SK-N-SH treated with all-trans-retinoic acid at 6 μM for 48 hours (cell line): Measurements from ENCODE around the gene HOXC9.

Experiments used
- ATAC-seq: fragments of 200-7000 bp; cut with Tn5 transposase; 3 replicates; pipeline ENCODE4 v1.9.1; 2020; ENCODE audit warnings: mild to moderate bottlenecking, moderate library complexity
- ARNTL ChIP-seq: fragments of 450-650 bp; formaldehyde crosslinking; IDR thresholded peaks from 2 replicates; pipeline ENCODE4 v1.5.0; 2020; ENCODE audit warnings: low read depth, mild to moderate bottlenecking, moderate library complexity, borderline replicate concordance
- BACH2 ChIP-seq: fragments of 250-450 bp; sonication (Bioruptor Pico); IDR thresholded peaks from 2 replicates; pipeline ENCODE4 v1.9.0; 2021; ENCODE audit warnings: mild to moderate bottlenecking, borderline replicate concordance
- CREB5 ChIP-seq: fragments of 250-450 bp; sonication (Bioruptor Pico); IDR thresholded peaks from 2 replicates; pipeline ENCODE4 v1.5.1; 2020; ENCODE audit warnings: low read depth, mild to moderate bottlenecking, moderate library complexity
- CSDC2 ChIP-seq: fragments of 250-450 bp; sonication (Bioruptor Pico); IDR thresholded peaks from 2 replicates; pipeline ENCODE4 v1.5.0; 2020; ENCODE audit warnings: mild to moderate bottlenecking, moderate library complexity
- ESRRG ChIP-seq: fragments of 250-450 bp; sonication (Bioruptor Pico); IDR thresholded peaks from 2 replicates; pipeline ENCODE4 v1.6.1; 2021; ENCODE audit warnings: mild to moderate bottlenecking
- GLIS3 ChIP-seq: fragments of 250-450 bp; sonication (Bioruptor Pico); IDR thresholded peaks from 2 replicates; pipeline ENCODE4 v1.5.0; 2020; ENCODE audit warnings: mild to moderate bottlenecking, moderate library complexity
- ISL1 ChIP-seq: fragments of 250-450 bp; sonication (Bioruptor Pico); IDR thresholded peaks from 2 replicates; pipeline ENCODE4 v2.1.2; 2022; ENCODE audit warnings: mild to moderate bottlenecking, moderate library complexity
- OSR1 ChIP-seq: fragments of 250-450 bp; sonication (Bioruptor Pico); IDR thresholded peaks from 2 replicates; pipeline ENCODE4 v1.8.0; 2022; ENCODE audit warnings: moderate library complexity, mild to moderate bottlenecking, inconsistent platforms
- PATZ1 ChIP-seq: fragments of 250-450 bp; sonication (Bioruptor Pico); IDR thresholded peaks from 2 replicates; pipeline ENCODE4 v1.8.0; 2020; ENCODE audit warnings: mild to moderate bottlenecking, moderate library complexity, borderline replicate concordance
- PPARA ChIP-seq: fragments of 250-450 bp; sonication (Bioruptor Pico); IDR thresholded peaks from 2 replicates; pipeline ENCODE4 v1.5.0; 2020; ENCODE audit warnings: mild to moderate bottlenecking, borderline replicate concordance
- SNAI2 ChIP-seq: fragments of 250-450 bp; sonication (Bioruptor Pico); IDR thresholded peaks from 2 replicates; pipeline ENCODE4 v1.5.0; 2020; ENCODE audit warnings: mild to moderate bottlenecking, moderate library complexity
- TCF4 ChIP-seq: fragments of 250-450 bp; sonication (Bioruptor Pico); IDR thresholded peaks from 2 replicates; pipeline ENCODE4 v1.8.0; 2021; ENCODE audit warnings: mild to moderate bottlenecking, moderate library complexity, borderline replicate concordance
- TOX ChIP-seq: fragments of 250-450 bp; sonication (Bioruptor Pico); IDR thresholded peaks from 2 replicates; pipeline ENCODE4 v1.8.0; 2021; ENCODE audit warnings: mild to moderate bottlenecking, moderate library complexity, borderline replicate concordance
- ZC3H10 ChIP-seq: fragments of 250-450 bp; sonication (Bioruptor Pico); IDR thresholded peaks from 2 replicates; pipeline ENCODE4 v1.5.1; 2021; ENCODE audit warnings: mild to moderate bottlenecking, moderate library complexity
- ZFP3 ChIP-seq: fragments of 250-450 bp; sonication (Bioruptor Pico); IDR thresholded peaks from 2 replicates; pipeline ENCODE4 v1.5.0; 2020; ENCODE audit warnings: mild to moderate bottlenecking, moderate library complexity
- ZFP30 ChIP-seq: fragments of 450-650 bp; formaldehyde crosslinking; IDR thresholded peaks from 2 replicates; pipeline ENCODE4 v1.5.0; 2022; ENCODE audit warnings: mild to moderate bottlenecking, moderate library complexity
- ZNF565 ChIP-seq: fragments of 450-650 bp; formaldehyde crosslinking; conservative IDR thresholded peaks from 2 replicates; pipeline ENCODE4 v1.5.0; 2020; ENCODE audit warnings: low read depth, mild to moderate bottlenecking, moderate library complexity
- ZNF70 ChIP-seq: fragments of 450-650 bp; formaldehyde crosslinking; IDR thresholded peaks from 2 replicates; pipeline ENCODE4 v1.5.0; 2020; ENCODE audit warnings: mild to moderate bottlenecking, moderate library complexity
- ZNF8 ChIP-seq: fragments of 450-650 bp; formaldehyde crosslinking; IDR thresholded peaks from 2 replicates; pipeline ENCODE4 v1.5.0; 2020; ENCODE audit warnings: mild to moderate bottlenecking, moderate library complexity
- TF ChIP-seq, protein P1 (sequence below): fragments of 250-450 bp; sonication (Bioruptor Pico); IDR thresholded peaks from 2 replicates; pipeline ENCODE4 v1.5.0; 2020; ENCODE audit warnings: mild to moderate bottlenecking, moderate library complexity
- TF ChIP-seq, protein P2 (sequence below): fragments of 250-450 bp; sonication (Bioruptor Pico); IDR thresholded peaks from 2 replicates; pipeline ENCODE4 v1.5.1; 2021; ENCODE audit warnings: mild to moderate bottlenecking, moderate library complexity

HOXC9 gene

DNA sequence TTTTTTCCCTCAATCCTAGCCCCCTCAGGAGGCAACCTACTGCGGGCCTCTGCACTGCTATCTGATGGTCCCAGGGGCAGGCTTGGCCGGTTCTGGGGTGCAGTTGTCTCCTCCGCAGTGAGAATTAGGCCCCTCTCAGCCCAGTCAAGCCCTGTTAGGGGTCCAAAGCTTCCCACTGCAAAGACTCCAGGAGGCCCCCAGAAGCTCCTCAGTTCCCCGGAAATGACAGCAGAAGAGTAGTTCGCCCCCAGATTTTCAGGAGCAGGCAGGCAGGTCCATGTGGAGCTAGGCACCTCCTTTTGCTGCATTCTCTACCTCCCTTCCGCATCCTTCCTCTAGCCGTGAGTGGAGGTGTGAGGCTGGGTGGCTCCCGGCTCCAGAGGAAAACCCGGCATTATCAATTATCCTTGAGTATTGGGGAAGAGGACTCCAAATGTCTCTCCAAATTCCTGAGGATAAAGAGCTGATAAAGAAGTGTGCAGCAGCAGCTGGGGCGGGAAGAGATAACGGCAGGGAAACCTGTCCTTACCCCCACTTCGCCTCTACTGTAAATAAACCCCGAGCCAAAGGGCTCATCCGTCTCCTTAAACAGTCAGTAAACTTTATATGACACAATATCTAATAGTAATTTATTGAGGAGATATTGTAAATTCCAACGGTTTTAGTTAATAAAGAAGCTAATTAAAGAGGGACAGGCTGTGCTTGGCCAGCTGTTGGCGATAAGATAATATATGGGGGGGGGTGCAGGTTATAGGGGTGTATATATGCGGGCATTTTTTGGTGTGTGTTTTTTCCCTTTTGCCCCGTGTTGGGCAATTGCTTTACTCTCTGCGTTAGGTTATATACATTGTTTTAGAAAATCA is 45.9 kb upstream of the HOXC9 start:
- TF ChIP-seq GLIS3 (CRISPR knock-in tag): no peak
- TF ChIP-seq ISL1 (CRISPR knock-in tag): no peak
- no peak for TF ChIP-seq ZNF8 (CRISPR knock-in tag)
- no peak for TF ChIP-seq TOX (CRISPR knock-in tag)
- TF ChIP-seq CSDC2: no peak
- TF ChIP-seq ZNF70: no peak
- no peak for TF ChIP-seq ZNF565
- no peak for TF ChIP-seq ESRRG (CRISPR knock-in tag)
- no peak for TF ChIP-seq SNAI2 (CRISPR knock-in tag)
- no peak for TF ChIP-seq ZFP30 (CRISPR knock-in tag)
- TF ChIP-seq, protein P1, sequence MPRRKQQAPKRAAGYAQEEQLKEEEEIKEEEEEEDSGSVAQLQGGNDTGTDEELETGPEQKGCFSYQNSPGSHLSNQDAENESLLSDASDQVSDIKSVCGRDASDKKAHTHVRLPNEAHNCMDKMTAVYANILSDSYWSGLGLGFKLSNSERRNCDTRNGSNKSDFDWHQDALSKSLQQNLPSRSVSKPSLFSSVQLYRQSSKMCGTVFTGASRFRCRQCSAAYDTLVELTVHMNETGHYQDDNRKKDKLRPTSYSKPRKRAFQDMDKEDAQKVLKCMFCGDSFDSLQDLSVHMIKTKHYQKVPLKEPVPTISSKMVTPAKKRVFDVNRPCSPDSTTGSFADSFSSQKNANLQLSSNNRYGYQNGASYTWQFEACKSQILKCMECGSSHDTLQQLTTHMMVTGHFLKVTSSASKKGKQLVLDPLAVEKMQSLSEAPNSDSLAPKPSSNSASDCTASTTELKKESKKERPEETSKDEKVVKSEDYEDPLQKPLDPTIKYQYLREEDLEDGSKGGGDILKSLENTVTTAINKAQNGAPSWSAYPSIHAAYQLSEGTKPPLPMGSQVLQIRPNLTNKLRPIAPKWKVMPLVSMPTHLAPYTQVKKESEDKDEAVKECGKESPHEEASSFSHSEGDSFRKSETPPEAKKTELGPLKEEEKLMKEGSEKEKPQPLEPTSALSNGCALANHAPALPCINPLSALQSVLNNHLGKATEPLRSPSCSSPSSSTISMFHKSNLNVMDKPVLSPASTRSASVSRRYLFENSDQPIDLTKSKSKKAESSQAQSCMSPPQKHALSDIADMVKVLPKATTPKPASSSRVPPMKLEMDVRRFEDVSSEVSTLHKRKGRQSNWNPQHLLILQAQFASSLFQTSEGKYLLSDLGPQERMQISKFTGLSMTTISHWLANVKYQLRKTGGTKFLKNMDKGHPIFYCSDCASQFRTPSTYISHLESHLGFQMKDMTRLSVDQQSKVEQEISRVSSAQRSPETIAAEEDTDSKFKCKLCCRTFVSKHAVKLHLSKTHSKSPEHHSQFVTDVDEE (CRISPR knock-in tag): no peak
- no peak for TF ChIP-seq OSR1 (CRISPR knock-in tag)
- no peak for TF ChIP-seq PATZ1
- no peak for TF ChIP-seq TCF4 (CRISPR knock-in tag)
- no peak for TF ChIP-seq ZFP3
- ATAC-seq: no peak

GRCh38 chr12:53954694-53955035 is 45.3 kb upstream of the HOXC9 start, which contains the start of gene HOXC12:
Gene HOXC12, plus strand, starts transcription at chr12:53954903. Its CDS starts 27 bp downstream, at chr12:53954930.
- no peak for TF ChIP-seq BACH2
- no peak for TF ChIP-seq TOX (CRISPR knock-in tag)
- TF ChIP-seq ZFP30 (CRISPR knock-in tag): no peak
- TF ChIP-seq CREB5 (CRISPR knock-in tag): no peak
- no peak for TF ChIP-seq SNAI2 (CRISPR knock-in tag)
- no peak for TF ChIP-seq ZC3H10
- TF ChIP-seq TCF4 (CRISPR knock-in tag): no peak
- TF ChIP-seq ZNF8 (CRISPR knock-in tag): no peak
- no peak for TF ChIP-seq ZNF565
- TF ChIP-seq, protein P2, sequence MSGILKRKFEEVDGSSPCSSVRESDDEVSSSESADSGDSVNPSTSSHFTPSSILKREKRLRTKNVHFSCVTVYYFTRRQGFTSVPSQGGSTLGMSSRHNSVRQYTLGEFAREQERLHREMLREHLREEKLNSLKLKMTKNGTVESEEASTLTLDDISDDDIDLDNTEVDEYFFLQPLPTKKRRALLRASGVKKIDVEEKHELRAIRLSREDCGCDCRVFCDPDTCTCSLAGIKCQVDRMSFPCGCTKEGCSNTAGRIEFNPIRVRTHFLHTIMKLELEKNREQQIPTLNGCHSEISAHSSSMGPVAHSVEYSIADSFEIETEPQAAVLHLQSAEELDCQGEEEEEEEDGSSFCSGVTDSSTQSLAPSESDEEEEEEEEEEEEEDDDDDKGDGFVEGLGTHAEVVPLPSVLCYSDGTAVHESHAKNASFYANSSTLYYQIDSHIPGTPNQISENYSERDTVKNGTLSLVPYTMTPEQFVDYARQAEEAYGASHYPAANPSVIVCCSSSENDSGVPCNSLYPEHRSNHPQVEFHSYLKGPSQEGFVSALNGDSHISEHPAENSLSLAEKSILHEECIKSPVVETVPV (CRISPR knock-in tag): no peak
- TF ChIP-seq CSDC2: no peak
- TF ChIP-seq, protein P1 (CRISPR knock-in tag): no peak
- no peak for TF ChIP-seq ARNTL (CRISPR knock-in tag)
- no peak for TF ChIP-seq PPARA (CRISPR knock-in tag)
- TF ChIP-seq, all 23 proteins: peak for 0
- ATAC-seq: no peak
